GM21717 (cell line): ENCODE data around the gene AADACL4.
"Not testable (repeated sequence)": the region's sequence is repeated elsewhere in the genome, so short reads cannot be mapped to it uniquely, and the experiment has no call there.

Source experiments
- ATAC-seq: cut with Tn5 transposase; IDR thresholded peaks from one replicate; pipeline ENCODE4 v1.9.1; 2021; ENCODE audit warnings: mild to moderate bottlenecking, moderate library complexity; ENCODE audit not compliant: unreplicated experiment

The AADACL4 gene

DNA sequence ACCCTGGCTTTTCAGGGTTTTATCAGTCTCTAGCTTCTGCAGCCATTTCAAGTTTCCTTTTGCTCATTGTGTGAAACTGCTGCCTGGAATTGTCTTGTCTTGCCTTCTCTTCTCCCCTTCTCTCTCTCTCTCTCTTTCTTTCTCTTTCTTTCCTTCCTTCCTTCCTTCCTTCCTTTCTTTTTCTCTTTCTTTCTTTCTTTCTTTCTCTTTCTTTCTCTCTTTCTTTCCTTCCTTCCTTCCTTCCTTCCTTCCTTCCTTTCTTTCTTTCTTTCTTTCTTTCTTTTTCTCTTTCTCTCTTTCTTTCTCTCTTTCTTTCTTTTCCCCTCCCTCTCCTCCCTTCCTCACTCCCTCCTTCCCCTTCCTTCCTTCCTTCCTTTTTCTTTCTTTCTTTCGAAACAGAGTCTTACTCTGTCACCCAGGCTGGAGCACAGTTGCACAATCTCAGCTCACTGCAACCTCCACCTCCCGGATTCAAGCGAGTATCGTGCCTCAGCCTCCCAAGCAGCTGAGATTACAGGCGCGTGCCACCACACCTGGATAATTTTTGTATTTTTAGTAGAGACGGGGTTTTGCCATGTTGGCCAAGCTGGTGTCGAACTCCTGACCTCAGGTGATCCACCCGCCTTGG, 14.1 kb downstream of the AADACL4 start:
- not testable (repeated sequence) for ATAC-seq

DNA sequence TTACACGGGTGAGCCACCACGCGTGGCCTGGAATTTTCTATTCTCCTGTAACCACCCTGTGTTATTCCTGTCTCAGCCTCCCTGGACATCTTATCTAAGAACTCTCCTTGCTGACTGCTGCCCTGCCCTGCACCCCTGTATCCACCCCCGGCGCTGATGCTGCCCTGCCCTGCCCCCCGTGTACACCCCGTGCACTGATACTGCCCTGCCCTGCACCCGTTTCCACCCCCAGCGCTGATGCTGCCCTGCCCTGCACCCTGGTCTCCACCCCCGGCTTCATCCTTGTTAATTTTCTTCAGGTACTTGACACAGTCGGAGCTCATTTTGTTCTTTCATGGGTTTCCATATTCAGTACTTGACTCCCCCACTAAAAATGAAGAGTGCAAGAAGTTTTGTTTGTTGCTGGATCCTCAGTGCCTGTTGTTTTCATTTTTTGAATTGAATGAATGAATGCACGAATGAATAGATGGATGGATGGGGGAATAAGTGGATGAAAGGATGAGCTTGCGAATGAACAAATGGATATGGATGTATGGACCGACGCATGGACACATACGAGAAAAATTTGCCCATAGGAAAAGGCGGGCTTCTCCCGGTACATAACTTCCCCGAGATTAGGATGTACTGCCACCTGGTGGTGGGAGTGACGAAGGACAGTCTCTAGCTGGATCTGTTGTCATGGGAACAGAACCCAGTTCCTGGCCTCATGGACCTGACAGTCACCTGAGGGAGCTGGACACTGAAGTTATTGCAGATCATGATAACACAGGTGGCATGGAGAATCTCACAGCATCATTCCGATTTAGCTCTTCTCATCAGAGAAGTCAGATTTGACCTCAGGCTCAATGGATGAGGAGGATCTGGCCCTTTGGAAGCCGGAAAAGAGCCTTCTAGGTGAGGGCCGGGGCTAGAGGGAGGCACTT, 14.9 kb downstream of the AADACL4 start:
- no peak for ATAC-seq

DNA sequence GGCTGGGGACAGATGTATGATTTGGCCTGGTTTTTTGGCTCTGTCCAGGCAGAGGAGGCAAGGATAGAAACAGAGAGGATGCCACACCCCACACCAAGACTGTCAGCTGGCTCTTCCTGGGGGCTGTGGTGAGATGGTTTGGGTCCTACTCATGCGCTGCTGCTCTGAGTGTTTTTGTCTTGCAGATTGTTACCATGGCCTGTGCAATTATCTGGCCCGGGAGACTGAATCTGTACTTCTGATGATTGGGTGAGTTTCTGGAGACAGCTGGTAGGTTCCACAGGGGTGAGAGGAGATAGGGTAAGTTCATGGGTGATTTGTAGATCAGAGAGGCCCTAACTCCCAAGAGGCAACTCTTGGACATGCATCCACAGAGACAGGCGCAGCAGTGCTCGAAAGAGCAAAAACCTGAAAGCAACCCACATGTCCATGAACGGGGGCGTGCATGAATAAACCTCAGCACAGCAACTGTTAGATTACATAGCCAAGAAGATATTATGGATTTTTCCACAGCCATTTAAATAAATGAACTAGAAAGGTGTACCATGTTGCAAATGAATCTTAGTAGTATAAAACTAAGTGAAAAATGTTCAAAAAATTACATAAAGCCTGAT, 17.8 kb downstream of the AADACL4 start:
- no peak for ATAC-seq

DNA sequence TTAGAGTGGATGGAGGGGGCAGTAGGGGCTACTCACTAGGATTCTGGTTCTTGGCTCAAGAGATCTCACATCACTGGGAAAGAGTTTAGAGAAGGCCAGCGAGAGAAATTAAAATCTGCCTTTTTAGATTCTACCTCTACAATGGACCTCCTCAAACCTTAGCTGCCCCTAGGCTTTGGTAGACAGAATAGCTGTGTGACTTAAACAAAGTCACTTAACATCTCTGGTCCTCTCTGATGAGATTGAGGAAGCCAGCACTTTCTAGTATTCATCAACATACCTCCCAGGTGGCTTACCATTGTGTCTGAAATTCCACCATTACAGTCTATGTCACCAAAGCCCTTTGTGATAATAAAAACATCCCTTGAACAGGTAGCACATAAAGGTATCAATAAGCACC, 18.7 kb downstream of the AADACL4 start:
- no peak for ATAC-seq

DNA sequence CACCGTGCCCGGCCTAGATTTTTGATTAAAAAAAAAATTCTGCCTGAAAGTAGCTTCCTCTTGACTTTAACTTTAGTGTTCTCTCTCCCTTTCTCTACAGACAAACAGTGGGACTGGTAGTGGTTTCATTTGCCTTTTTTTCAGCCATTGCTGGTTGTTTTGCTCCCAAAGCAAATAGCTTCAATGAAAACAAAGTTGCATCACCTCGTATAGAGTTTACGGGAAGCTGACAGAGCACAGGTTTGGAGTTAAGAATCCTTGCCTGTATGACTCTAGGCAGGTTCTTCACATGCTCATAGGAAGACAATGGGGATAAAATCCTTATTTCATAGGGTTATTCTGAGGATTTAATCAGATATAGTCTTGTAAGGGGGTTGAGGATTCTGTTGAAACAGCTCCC, 21.6 kb downstream of the AADACL4 start:
- no peak for ATAC-seq

DNA sequence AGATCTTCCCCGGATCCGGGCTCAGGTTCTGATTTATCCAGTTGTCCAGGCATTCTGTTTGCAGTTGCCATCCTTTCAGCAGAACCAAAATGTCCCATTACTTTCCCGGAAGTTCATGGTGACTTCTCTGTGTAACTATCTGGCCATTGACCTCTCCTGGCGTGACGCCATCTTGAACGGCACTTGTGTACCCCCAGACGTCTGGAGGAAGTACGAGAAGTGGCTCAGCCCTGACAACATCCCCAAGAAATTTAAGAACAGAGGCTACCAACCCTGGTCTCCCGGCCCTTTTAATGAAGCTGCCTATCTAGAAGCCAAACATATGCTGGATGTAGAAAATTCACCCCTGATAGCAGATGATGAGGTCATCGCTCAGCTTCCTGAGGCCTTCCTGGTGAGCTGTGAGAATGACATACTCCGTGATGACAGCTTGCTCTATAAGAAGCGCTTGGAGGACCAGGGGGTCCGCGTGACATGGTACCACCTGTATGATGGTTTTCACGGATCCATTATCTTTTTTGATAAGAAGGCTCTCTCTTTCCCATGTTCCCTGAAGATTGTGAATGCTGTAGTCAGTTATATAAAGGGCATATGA, 22.4 kb downstream of the AADACL4 start:
- no peak for ATAC-seq

- no peak for ATAC-seq
Measured at GRCh38 chr1:12669529-12670068, 25.7 kb downstream of the AADACL4 start.

GRCh38 chr1:12674358-12674757, 30.5 kb downstream of the AADACL4 start:
- ATAC-seq: no peak

DNA sequence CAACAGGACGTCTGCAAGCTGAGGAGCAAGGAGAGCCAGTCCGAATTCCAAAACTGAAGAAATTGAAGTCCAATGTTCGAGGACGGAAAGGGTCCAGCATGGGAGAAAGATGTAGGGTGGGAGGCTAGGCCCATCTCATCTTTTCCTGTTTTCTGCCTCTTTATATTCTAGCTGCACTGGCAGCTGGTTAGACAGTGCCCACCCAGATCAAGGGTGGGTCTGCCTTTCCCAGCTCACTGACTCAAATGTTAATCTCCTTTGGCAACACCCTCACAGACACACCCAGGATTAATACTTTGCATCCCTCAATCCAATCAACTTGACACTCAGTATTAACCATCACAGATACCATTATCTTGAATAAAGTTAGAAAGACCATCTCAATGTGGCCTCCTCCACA, 32.2 kb downstream of the AADACL4 start:
- not testable (repeated sequence) for ATAC-seq

- no peak for ATAC-seq
Measured at GRCh38 chr1:12677565-12677964, 33.7 kb downstream of the AADACL4 start.

DNA sequence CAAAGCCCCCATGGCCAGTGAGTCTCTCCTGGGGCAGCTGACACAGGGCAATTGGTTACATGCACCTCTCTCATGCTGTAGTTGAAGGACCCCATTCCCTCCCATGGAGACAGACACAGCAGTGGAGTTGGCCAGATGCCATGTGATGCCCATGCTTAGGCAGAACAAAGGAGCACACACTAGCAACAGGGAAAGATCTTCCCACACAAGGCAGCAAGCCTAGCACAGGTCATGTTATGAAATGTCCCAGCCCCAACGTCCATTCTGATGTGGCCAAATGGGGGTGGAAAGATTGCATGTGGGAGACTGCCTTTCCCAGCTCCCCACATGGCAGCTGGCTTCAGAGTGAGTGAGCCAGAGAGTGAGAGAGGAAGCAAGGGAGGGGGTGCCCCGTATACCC, 34.5 kb downstream of the AADACL4 start:
- ATAC-seq: no peak

DNA sequence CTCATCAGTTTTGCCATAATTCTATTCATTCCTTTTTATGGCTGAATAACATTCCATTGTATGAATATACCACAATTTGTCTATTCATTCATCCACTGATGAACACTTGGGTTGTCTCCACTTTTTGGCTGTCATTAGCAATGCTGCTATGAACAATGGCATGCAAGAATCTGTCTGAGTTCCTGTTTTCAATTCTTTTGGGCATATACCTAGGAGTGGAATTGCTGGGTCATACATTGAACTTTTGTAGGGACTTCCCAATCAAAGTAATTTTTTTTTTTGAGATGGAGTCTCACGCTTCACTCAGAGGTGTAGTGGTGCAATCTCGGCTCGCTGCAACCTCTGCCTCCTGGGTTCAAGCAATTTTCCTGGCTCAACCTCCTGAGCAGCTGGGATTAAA, 34.9 kb downstream of the AADACL4 start:
- ATAC-seq: no peak

GRCh38 chr1:12690156-12690555, 46.3 kb downstream of the AADACL4 start:
- ATAC-seq: no peak

- no peak for ATAC-seq
Measured at GRCh38 chr1:12692967-12693782, 49.3 kb downstream of the AADACL4 start.

DNA sequence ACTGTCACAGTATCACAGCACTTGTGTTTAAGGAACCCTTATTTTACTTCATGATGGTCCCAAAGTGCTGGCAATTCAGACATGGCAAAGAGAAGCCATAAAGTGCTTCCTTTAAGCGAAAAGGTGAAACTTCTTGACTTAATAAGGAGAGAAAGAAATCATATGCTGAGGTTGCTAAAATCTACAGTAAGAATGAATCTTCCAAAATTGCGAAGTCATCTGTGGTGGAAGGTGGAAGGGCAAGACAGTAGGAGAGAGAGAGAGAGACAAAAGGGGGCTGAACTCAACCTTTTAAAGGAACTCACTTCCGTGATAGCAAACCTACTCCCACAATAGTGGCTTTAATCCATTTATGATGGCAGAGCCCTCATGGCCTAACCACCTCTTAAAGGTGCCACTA, 52.8 kb downstream of the AADACL4 start:
- ATAC-seq: no peak

DNA sequence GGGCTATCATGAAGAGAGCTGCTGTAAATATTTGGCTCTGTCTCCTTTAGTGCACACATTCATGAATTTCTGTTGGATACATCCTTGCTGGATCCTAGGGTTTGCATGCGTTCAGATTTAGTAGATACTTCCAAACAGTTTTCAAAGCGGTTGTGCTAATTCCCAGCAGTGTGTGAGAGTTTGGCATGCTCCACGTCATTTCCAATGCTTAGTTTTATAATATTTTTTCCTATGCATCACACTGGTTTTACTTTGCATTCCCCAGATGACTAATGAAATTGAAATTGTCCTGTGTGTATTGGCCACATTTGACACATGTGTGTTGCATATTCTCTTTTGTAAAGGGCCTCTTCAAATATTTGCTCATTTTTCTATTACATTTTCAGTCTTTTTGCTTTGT, 53.5 kb downstream of the AADACL4 start:
- ATAC-seq: no peak

- ATAC-seq: no peak
Measured at GRCh38 chr1:12703821-12704451, 60.1 kb downstream of the AADACL4 start.

DNA sequence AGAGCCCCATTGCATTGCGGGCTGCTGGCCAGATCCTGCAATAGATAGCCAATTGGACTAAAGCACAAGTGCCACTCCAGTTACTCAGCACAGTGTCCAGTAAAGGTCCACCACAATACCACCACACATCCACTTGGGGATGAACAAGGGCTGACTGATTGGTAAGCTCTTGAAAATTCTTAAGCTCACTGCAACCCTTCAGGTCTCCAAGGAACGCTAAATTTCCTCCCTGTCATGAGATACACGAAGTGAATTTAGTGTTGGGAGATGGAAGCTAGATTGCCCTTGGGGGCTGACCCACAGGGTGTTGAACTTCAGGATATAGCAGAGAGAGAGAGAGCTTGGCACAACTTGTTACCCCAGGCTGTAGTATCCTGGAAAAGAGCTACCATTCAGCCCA, 62.2 kb downstream of the AADACL4 start:
- no peak for ATAC-seq

DNA sequence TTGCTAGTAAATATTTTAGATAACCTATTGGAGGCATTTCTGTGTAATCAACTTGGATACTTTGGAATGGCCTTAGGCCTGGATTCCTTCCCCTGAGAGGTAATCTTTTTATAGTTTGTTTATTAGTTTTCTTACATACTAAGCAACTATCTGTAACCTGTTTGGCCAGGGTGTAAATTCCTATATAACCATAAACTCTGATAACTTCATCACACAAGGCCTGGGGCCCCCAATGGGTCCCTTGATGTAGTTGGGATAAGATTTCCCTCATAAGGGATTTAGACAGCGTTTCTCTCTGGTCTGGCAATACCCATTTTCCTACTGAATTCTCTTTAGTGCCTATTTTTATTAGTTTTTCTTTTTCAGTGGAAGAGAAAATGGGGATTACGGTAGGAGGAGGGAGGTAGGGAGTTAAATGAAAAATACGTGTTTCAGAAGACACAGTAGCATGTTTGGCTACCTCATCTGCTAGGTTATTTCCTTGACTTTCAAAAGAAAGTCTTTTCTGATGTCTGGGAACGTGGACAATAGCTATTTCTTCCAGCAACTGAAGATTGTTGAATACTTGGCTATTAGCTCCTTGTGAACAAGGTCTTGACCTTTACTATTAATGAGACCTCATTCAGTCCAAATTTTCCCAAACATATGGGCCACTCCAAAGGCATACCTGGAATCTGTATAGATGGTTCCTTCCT, 64.7 kb downstream of the AADACL4 start:
- no peak for ATAC-seq
